ENCODE results near the gene CHRNA3. TPM values are rescaled to one million over a fixed set of nuclear protein-coding genes. Genes with fewer than 3 reads are reported as not detected.

CHRNA3 gene
- total RNA-seq, 1 donor from 2014 or later, result not detected

- no peaks in the 10 kb centered on the region for H3K36me3 Mint-ChIP-seq (ENCODE audit: low read depth)
- DNase-seq (ENCODE audit: low spot score), result no peak
- H3K4me1 Mint-ChIP-seq (ENCODE audit: low read depth), result peaks cover 9% of the 10 kb centered on the region
- no peak overlapping the region for H3K4me3 Mint-ChIP-seq (ENCODE audit: unreplicated experiment)
- peaks cover 4% of the 10 kb centered on the region for H3K27me3 Mint-ChIP-seq (ENCODE audit: low read depth)
- H3K27ac Mint-ChIP-seq (ENCODE audit: unreplicated experiment), result no peak overlapping the region
- H3K9me3 Mint-ChIP-seq (ENCODE audit: low read depth), result no peaks in the 10 kb centered on the region
- TF ChIP-seq CTCF (IDR thresholded peaks at IDR 0.05), result no peak
Measured at GRCh38 chr15:78570710-78571109, 50.1 kb downstream of the CHRNA3 start.

- H3K27ac Mint-ChIP-seq (ENCODE audit: unreplicated experiment), result no peak overlapping the region
- DNase-seq (ENCODE audit: low spot score), result no peak
- no peak for TF ChIP-seq CTCF (IDR thresholded peaks at IDR 0.05)
- no peaks in the 10 kb centered on the region for H3K9me3 Mint-ChIP-seq (ENCODE audit: low read depth)
- H3K4me3 Mint-ChIP-seq (ENCODE audit: unreplicated experiment), result no peak overlapping the region
- peaks cover 8% of the 10 kb centered on the region for H3K27me3 Mint-ChIP-seq (ENCODE audit: low read depth)
- no peaks in the 10 kb centered on the region for H3K36me3 Mint-ChIP-seq (ENCODE audit: low read depth)
- peaks cover 9% of the 10 kb centered on the region for H3K4me1 Mint-ChIP-seq (ENCODE audit: low read depth)
Measured at GRCh38 chr15:78567531-78567930, 53.3 kb downstream of the CHRNA3 start.

DNA sequence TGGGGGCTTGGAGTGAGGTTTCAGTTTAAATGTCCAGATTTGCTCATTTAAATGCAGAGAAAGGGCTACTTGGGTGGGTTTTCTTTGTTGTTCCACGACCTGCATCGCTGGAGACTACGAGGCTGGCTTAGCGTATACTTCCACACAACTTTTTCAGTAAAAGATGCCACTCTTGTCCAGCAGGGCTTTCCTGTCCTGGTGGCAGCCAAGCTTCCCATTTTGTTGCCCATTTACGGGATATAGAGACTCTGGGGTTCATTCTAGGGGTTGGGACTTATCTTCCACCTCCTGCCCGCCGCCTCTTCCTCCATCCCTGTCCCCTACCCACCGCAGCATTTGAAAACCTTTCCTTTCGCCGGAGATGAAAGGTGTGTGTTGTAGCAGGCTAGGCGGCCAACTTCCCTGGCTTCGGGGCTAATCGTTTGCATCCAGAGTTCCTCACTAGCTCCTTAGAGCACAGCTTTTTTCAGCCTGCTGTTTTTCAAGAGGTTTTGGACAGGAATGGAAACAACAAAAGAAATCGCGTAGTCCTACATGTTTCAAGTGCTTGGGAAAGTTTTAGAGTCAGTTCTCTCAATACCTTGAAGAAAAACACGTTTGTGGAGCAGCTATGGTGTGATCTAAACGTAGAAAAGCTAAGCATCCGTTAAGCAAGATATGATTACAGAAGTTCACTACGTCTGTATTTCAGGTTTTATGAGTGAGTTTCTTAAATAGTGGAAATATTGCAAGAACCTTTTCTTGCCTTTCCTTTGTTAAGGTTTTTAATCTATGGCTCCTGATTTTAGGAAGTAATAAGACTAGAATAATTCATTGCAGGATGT lies 54.6 kb downstream of the CHRNA3 start:
- H3K36me3 Mint-ChIP-seq (ENCODE audit: low read depth), result no peaks in the 10 kb centered on the region
- H3K4me3 Mint-ChIP-seq (ENCODE audit: unreplicated experiment), result peak overlapping the region; percentile 74

DNA sequence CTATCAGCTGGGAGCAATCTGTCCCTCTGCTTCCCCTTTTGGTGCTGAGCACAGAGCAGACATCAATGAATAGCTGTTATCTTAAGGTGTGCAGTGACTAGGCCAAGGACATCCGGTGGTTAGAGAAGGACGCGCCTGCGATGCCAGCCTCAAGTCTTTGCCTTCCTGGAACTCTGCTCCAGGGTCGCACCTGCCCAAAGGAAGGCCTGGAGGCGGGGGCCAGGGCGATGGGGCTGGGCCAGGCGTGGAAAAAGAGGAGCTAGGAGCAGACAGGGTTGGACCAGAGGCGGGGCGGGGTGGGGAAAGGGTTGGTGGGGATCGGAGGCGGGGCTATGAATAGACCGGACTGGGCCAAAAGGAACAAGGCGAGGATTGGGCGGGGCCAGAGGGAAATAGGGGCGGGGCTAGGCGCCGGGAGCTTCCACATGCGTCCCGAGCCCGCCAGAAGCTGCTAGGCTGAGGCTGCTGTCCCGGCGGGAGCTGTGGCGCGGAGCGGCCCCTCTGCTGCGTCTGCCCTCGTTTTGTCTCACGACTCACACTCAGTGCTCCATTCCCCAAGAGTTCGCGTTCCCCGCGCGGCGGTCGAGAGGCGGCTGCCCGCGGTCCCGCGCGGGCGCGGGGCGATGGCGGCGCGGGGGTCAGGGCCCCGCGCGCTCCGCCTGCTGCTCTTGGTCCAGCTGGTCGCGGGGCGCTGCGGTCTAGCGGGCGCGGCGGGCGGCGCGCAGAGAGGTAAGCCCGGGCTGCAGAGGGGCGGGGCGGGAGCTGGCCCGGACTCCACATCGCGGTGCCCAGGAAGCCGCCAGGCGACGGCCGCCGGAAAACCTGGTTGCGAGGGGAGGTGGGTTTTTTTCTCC lies 55.5 kb downstream of the CHRNA3 start, which contains the start of gene CHRNA5:
CHRNA5 (plus strand) TSS at position 424 of the 854 bp plus-strand sequence; CDS start at position 624, 200 bp downstream.
- H3K36me3 Mint-ChIP-seq (ENCODE audit: low read depth), result no peaks in the 10 kb centered on the region

More for the DNA sequence above, 54.6 kb downstream of the CHRNA3 start:
- peak; percentile 63 for TF ChIP-seq CTCF (IDR thresholded peaks at IDR 0.05)
- no peak for DNase-seq (ENCODE audit: low spot score)
- Mint-ChIP-seq H3K9me3 (ENCODE audit: low read depth) (no peaks in the 10 kb centered on the region), H3K27ac (ENCODE audit: unreplicated experiment) (peak overlapping the region; percentile 34), H3K27me3 (ENCODE audit: low read depth) (peaks cover 15% of the 10 kb centered on the region), H3K4me1 (ENCODE audit: low read depth) (peaks cover 9% of the 10 kb centered on the region)

More for the DNA sequence above, 55.5 kb downstream of the CHRNA3 start, which contains the start of gene CHRNA5:
- Mint-ChIP-seq H3K4me1 (ENCODE audit: low read depth) (peaks cover 9% of the 10 kb centered on the region), H3K27me3 (ENCODE audit: low read depth) (peaks cover 15% of the 10 kb centered on the region), H3K4me3 (ENCODE audit: unreplicated experiment) (peak within 1 kb of the TSS; percentile 74), H3K9me3 (ENCODE audit: low read depth) (no peaks in the 10 kb centered on the region), H3K27ac (ENCODE audit: unreplicated experiment) (peak within 1 kb of the TSS; percentile 34)
- no peak for TF ChIP-seq CTCF (IDR thresholded peaks at IDR 0.05)
- DNase-seq (ENCODE audit: low spot score), result peak; percentile 95

All from chondrocyte (in vitro differentiated cells).